ENCODE results near the gene PTPN4. TPM values are rescaled to one million over a fixed set of nuclear protein-coding genes. Genes with fewer than 3 reads are reported as not detected.

The PTPN4 gene
- total RNA-seq, 6 donors from 2014 or later: 15.3 to 112 (median 35.9) TPM

GRCh38 chr2:119934319-119934718 is 174.6 kb downstream of the PTPN4 start:
- no peak overlapping the region for H3K27ac ChIP-seq
- DNase-seq: no peak
- H3K36me3 ChIP-seq: peaks cover 2 to 33% (median 5%) of the 10 kb centered on the region in 4 donors
- no peaks in the 10 kb centered on the region for H3K9me3 ChIP-seq
- no peaks in the 10 kb centered on the region for H3K4me1 ChIP-seq
- no peak for ATAC-seq (ENCODE audit: low FRiP score in 2 of 2)
- no peak overlapping the region for H3K4me3 ChIP-seq
- no peaks in the 10 kb centered on the region for H3K27me3 ChIP-seq
- TF ChIP-seq POLR2A (IDR thresholded peaks at IDR 0.05) (no peak), POLR2AphosphoS5 (IDR thresholded peaks at IDR 0.05) (no peak), CTCF (IDR thresholded peaks at IDR 0.05) (no peak), EP300 (IDR thresholded peaks at IDR 0.05) (no peak)

GRCh38 chr2:119937680-119938079 is 178.0 kb downstream of the PTPN4 start:
- no peak for TF ChIP-seq POLR2A (IDR thresholded peaks at IDR 0.05)
- no peak for TF ChIP-seq EP300 (IDR thresholded peaks at IDR 0.05)
- no peak for TF ChIP-seq POLR2AphosphoS5 (IDR thresholded peaks at IDR 0.05)
- TF ChIP-seq CTCF (IDR thresholded peaks at IDR 0.05): no peak
- Histone ChIP-seq H3K4me3 (no peak overlapping the region), H3K27me3 (no peaks in the 10 kb centered on the region), H3K36me3 (peaks cover 2 to 26% (median 5%) of the 10 kb centered on the region in 4 donors), H3K27ac (no peak overlapping the region), H3K4me1 (no peaks in the 10 kb centered on the region), H3K9me3 (no peaks in the 10 kb centered on the region)
- WGBS, 2 donors: 83 to 91% methylated on average over 2 of the region's 2 CpGs
- ATAC-seq (ENCODE audit: low FRiP score in 2 of 2): no peak
- DNase-seq: no peak

- H3K4me1 ChIP-seq: no peaks in the 10 kb centered on the region
- WGBS, 2 donors: 68 to 76% methylated on average over 3 of the region's 3 CpGs
- ATAC-seq (ENCODE audit: low FRiP score in 2 of 2) (no peak), DNase-seq (no peak)
- peaks cover 0 to 18% (median 5%) of the 10 kb centered on the region in 4 donors for H3K36me3 ChIP-seq
- H3K27me3 ChIP-seq: no peaks in the 10 kb centered on the region
- no peak overlapping the region for H3K27ac ChIP-seq
- no peak overlapping the region for H3K4me3 ChIP-seq
- TF ChIP-seq POLR2A (IDR thresholded peaks at IDR 0.05) (no peak), EP300 (IDR thresholded peaks at IDR 0.05) (no peak), CTCF (IDR thresholded peaks at IDR 0.05) (no peak), POLR2AphosphoS5 (IDR thresholded peaks at IDR 0.05) (no peak)
- H3K9me3 ChIP-seq: no peaks in the 10 kb centered on the region
These were observed 180.2 kb downstream of the PTPN4 start for GRCh38 chr2:119939915-119940314.

GRCh38 chr2:119940856-119941255 is 181.1 kb downstream of the PTPN4 start:
- Histone ChIP-seq H3K4me1 (no peaks in the 10 kb centered on the region), H3K9me3 (no peaks in the 10 kb centered on the region)
- no peak for TF ChIP-seq POLR2AphosphoS5 (IDR thresholded peaks at IDR 0.05)
- no peak for TF ChIP-seq POLR2A (IDR thresholded peaks at IDR 0.05)
- TF ChIP-seq CTCF (IDR thresholded peaks at IDR 0.05): no peak
- no peak for TF ChIP-seq EP300 (IDR thresholded peaks at IDR 0.05)

GRCh38 chr2:119941388-119941787 is 181.7 kb downstream of the PTPN4 start:
- no peak for ATAC-seq (ENCODE audit: low FRiP score in 2 of 2)
- no peaks in the 10 kb centered on the region for H3K27me3 ChIP-seq

More at GRCh38 chr2:119940856-119941255, 181.1 kb downstream of the PTPN4 start:
- H3K36me3 ChIP-seq: peaks cover 0 to 19% (median 4%) of the 10 kb centered on the region in 4 donors
- no peak for DNase-seq
- no peak overlapping the region for H3K27ac ChIP-seq
- no peak overlapping the region for H3K4me3 ChIP-seq
- no peak for ATAC-seq (ENCODE audit: low FRiP score in 2 of 2)
- no peaks in the 10 kb centered on the region for H3K27me3 ChIP-seq

More at GRCh38 chr2:119941388-119941787, 181.7 kb downstream of the PTPN4 start:
- 93 to 100% methylated on average over 1 of the region's 1 CpG for WGBS, 2 donors
- H3K4me3 ChIP-seq: no peak overlapping the region
- H3K4me1 ChIP-seq: no peaks in the 10 kb centered on the region
- H3K36me3 ChIP-seq: peaks cover 0 to 20% (median under 1%) of the 10 kb centered on the region in 4 donors
- no peaks in the 10 kb centered on the region for H3K9me3 ChIP-seq
- no peak for DNase-seq
- no peak overlapping the region for H3K27ac ChIP-seq
- no peak for TF ChIP-seq POLR2A (IDR thresholded peaks at IDR 0.05)
- TF ChIP-seq POLR2AphosphoS5 (IDR thresholded peaks at IDR 0.05): no peak
- no peak for TF ChIP-seq CTCF (IDR thresholded peaks at IDR 0.05)
- no peak for TF ChIP-seq EP300 (IDR thresholded peaks at IDR 0.05)
